ENCODE data around the gene NELL1.

DNA sequence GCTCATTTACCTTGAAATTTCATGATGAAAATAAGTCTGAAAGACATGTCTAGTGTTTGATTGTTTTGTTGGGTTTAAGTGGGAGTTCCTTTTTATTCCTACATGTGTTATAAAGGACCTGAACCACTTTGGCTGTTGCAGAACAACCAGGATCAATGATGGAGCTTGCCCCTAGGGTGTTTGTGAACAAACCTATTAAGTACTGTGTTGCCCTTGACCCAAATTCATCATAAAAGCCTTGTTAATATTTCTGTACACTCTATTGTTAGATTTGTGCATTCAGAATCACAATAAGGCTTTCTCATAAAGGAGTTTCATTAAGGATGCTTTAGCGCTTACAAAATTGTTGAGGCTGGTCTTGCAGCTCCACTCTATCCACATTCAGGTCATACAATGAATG is 452.6 kb downstream of the NELL1 start:
- TF ChIP-seq LEF1 (IDR thresholded peaks at IDR 0.05; ENCODE audit: borderline replicate concordance) (no peak), BHLHE40 (IDR thresholded peaks at IDR 0.05; ENCODE audit: borderline replicate concordance) (no peak), SP1 (IDR thresholded peaks at IDR 0.05) (no peak), SUZ12 (IDR thresholded peaks at IDR 0.05) (no peak), HDGF (IDR thresholded peaks at IDR 0.05; ENCODE audit: borderline replicate concordance) (no peak), FOXA1 (IDR thresholded peaks at IDR 0.05) (no peak), FOXK2 (IDR thresholded peaks at IDR 0.05) (no peak)
- TF ChIP-seq, protein P1, sequence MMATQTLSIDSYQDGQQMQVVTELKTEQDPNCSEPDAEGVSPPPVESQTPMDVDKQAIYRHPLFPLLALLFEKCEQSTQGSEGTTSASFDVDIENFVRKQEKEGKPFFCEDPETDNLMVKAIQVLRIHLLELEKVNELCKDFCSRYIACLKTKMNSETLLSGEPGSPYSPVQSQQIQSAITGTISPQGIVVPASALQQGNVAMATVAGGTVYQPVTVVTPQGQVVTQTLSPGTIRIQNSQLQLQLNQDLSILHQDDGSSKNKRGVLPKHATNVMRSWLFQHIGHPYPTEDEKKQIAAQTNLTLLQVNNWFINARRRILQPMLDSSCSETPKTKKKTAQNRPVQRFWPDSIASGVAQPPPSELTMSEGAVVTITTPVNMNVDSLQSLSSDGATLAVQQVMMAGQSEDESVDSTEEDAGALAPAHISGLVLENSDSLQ (IDR thresholded peaks at IDR 0.05) = no peak

All from HEK293T (cell line).